Heart left ventricle (tissue), 16 donors: ENCODE measurements around the gene NCAPH2. TPM values are rescaled to one million over a fixed set of nuclear protein-coding genes. Genes with fewer than 3 reads are reported as not detected.

Source experiments
- ATAC-seq, 4 donors: fragments of 200-7000 bp; cut with Tn5 transposase; one replicate each; pipeline ENCODE4 v1.9.1; 2020 to 2022; ENCODE audit warnings: moderate library complexity in 4 of 4, mild to moderate bottlenecking in 3 of 4, moderate number of reproducible peaks in 1 of 4
- DNase-seq, 5 donors: peaks; one replicate each; pipeline ENCODE4 v3.0.0-alpha.2; 2020
- H3K27ac ChIP-seq, 12 donors: fragments of 200-600 bp; sonication (generic) in 4 of 12; one replicate each; pipeline versions ENCODE4 v1.5.0 to v1.8.0; 2016 to 2022; ENCODE audit warnings: mild to moderate bottlenecking in 2 of 12
- H3K27me3 ChIP-seq, 9 donors: fragments of 200-600 bp; sonication (generic) in 2 of 9; one replicate each; pipeline versions ENCODE4 v1.5.1 to v1.8.0; 2016 to 2022; ENCODE audit warnings: mild to moderate bottlenecking in 3 of 9
- H3K36me3 ChIP-seq, 9 donors: fragments of 200-600 bp; sonication (generic) in 2 of 9; one replicate each; pipeline versions ENCODE4 v1.5.0 to v1.8.0; 2018 to 2022; ENCODE audit warnings: mild to moderate bottlenecking in 2 of 9
- H3K4me1 ChIP-seq, 12 donors: fragments of 200-600 bp; sonication (generic) in 4 of 12; one replicate each; pipeline versions ENCODE4 v1.5.0 to v1.8.0; 2016 to 2022; ENCODE audit warnings: mild to moderate bottlenecking in 3 of 12
- H3K4me3 ChIP-seq, 12 donors: fragments of 200-600 bp; sonication (generic) in 4 of 12; one replicate each; pipeline versions ENCODE4 v1.5.0 to v1.8.0; 2017 to 2022; ENCODE audit warnings: mild to moderate bottlenecking in 9 of 12, moderate library complexity in 4 of 12
- H3K9me3 ChIP-seq, 12 donors: fragments of 200-600 bp; sonication (generic) in 4 of 12; one replicate each; pipeline versions ENCODE4 v1.5.0 to v1.8.0; 2016 to 2022; ENCODE audit warnings: mild to moderate bottlenecking in 1 of 12
- POLR2A ChIP-seq, 2 donors: fragments of 450-650 bp; IDR thresholded peaks; one replicate each; pipeline ENCODE4 v1.6.1; 2017; ENCODE audit warnings: antibody characterized with exemption in 2 of 2, mild to moderate bottlenecking in 2 of 2, moderate library complexity in 2 of 2
- WGBS, 4 donors: extraction: QIAGEN DNeasy Blood & Tissue Kit in 2 of 4; methylation state at CpG; one replicate each; pipeline versions ENCODE4 v1.1.5 to v1.1.7; 2013 to 2018; 5-methylcytosine and 5-hydroxymethylcytosine counted together
- intact Hi-C, 10 donors: fragments of 100-400 bp; cut with DNase I; formaldehyde crosslinking; loops; one replicate each; pipeline versions ENCODE4 v1.11.1 to v1.14.2; 2022
- polyA plus RNA-seq, 2 donors: library from polyadenylated mRNA; stranded (reverse); fragments of 200-250 nt; gene quantifications; one replicate each; pipeline ENCODE4 v1.2.3, GENCODE V29; 2013
- total RNA-seq, 9 donors: library from RNA; depleted of rRNA in 2 of 9; stranded (reverse); fragments of >200 nt in 2 of 9; fragmentation: NEBNext Ultra II Directional in 3 of 9; extraction: Animal tissue kit (Norgen Biotek cat#: 25700) in 3 of 9; gene quantifications; one replicate each; pipeline versions ENCODE4 v1.1.0 to v1.2.4, GENCODE V29; 2016 to 2023
- TF ChIP-seq, protein P1 (sequence below), 12 donors: fragments of 200-600 bp; sonication (generic) in 4 of 12; IDR thresholded peaks; one replicate each; pipeline versions ENCODE4 v1.5.0 to v1.8.0; 2018 to 2022; ENCODE audit warnings: antibody characterized with exemption in 12 of 12, mild to moderate bottlenecking in 5 of 12
- donor health status: ischemic (EF 13 %, LVEDD 7.1; RV severe dilation, severe dysfunction).
- donor health status: healthy with polysubstance abuse.
- donor health status: DM: no; HTN: yes; CAD: no.
- donor health status: DM: no; HTN: no; CAD: no.
- donor health status: ischemic (EF 25% LVEDD 6.9; RV normal size, moderate dysfunction).
- donor health status: ischemic (EF 25% LVEDD 5.7; RV mildly dilated, moderate dysfunction).
- donor health status: healthy.
- donor health status: DM: yes; HTN: yes; CAD: no.
- donor health status: ischemic (EF 35%, LVEDD 5.7; RV mildly dilated, moderate dysfunction).
- donor health status: nonischemic (EF 11% LVEDD 7.7; RV severe dilation, severe dysfunction).
- donor health status: DM: yes; HTN: yes; CAD: no.
- donor health status: PGD.
- donor health status: ischemic (EF 29% LVEDD 5.4; RV normal size, mild dysfunction).
- donor health status: nonischemic (EF 23%, LVEDD 6.1; RV moderate dilation, normal function).

Gene NCAPH2
- total and polyA plus RNA-seq, 11 donors: 24.7 to 43.3 (median 28.1) TPM

DNA sequence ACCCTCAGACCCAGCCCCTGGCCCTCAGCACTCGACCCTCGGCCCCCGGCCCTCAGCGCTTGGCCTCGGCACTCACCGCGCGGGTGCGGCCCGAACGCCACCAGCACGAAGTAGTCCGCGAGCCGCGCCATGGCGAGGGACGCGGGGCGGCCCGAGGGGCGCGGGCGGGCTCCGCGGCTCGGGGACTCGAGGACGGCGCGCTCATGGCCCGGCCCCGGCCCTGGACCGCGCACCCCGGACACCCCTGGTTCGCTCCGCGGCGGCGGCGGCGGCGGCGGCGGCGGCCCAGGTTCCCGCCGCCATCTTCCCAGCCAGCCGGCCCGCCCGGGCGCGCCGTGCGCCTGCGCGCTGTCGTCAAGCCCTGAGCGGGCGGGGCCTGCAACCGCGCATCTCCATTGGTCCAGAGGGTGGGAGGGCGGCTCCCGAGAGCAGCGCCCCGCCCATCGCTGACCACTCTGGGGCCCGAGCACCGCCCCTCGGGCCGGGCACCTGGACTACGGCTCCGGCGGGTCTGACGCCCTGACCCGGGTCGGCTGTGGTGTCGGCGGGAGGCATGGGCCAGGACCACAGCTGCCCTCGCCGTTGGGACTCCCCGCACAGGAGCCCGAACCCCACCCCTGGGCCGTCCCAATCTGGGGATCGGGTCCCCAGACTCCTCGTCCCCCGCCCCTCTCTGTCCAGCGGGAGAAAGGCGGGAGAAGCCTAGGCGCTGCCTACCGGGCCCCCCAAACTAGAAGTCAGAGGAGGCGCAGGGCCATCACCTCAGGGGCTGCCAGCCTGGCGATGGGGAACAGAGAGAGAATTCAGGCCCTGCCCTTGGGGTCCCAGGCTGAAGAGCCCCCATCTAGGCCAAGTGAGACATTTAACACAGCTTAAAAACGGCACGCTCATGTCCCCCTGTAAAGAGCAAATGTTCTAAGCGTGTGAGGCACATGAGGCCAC is 33.0 kb upstream of the NCAPH2 start, which contains the start of gene SBF1:
SBF1 (minus strand) TSS at position 326 of the 942 bp plus-strand sequence; CDS start at position 131, 195 bp downstream.
- 1 to 10% (median 2%) methylated on average over 13 to 97 of the region's 97 CpGs for WGBS, 4 donors
- H3K4me1 ChIP-seq: peaks cover 0 to 48% (median 45%) of the 10 kb centered on the region in 12 donors

DNA sequence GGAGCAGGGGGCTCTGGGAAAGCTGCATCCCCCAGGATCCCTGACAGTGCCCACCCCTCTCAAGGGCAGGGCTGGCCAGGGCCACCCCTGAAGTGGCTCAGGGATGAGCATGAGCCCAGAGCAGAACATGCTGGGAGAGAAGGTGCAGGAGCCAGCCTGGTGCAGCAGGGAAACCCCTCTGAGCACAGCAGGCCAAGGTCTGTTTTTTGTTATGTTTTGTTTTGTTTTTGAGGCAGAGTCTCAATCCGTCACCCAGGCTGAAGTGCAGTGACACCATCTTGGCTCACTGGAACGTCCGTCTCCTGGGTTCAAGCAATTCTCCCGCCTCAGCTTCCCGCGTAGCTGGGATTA is 32.4 kb upstream of the NCAPH2 start:
- peak overlapping the region in 11 of 12 donors; percentile 41 to 93 (median 87) for H3K4me3 ChIP-seq

More for the DNA sequence above, 33.0 kb upstream of the NCAPH2 start, which contains the start of gene SBF1:
- ATAC-seq (peak; percentile 97 to 99 (median 98)), DNase-seq (peak; percentile 93 to 97 (median 95))
- H3K27ac ChIP-seq: peak within 1 kb of the TSS in 11 of 12 donors; percentile 23 to 87 (median 71)
- no peaks in the 10 kb centered on the region for H3K9me3 ChIP-seq
- peak; percentile 54 to 85 for TF ChIP-seq POLR2A (IDR thresholded peaks at IDR 0.05)
- TF ChIP-seq, protein P1, sequence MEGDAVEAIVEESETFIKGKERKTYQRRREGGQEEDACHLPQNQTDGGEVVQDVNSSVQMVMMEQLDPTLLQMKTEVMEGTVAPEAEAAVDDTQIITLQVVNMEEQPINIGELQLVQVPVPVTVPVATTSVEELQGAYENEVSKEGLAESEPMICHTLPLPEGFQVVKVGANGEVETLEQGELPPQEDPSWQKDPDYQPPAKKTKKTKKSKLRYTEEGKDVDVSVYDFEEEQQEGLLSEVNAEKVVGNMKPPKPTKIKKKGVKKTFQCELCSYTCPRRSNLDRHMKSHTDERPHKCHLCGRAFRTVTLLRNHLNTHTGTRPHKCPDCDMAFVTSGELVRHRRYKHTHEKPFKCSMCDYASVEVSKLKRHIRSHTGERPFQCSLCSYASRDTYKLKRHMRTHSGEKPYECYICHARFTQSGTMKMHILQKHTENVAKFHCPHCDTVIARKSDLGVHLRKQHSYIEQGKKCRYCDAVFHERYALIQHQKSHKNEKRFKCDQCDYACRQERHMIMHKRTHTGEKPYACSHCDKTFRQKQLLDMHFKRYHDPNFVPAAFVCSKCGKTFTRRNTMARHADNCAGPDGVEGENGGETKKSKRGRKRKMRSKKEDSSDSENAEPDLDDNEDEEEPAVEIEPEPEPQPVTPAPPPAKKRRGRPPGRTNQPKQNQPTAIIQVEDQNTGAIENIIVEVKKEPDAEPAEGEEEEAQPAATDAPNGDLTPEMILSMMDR (IDR thresholded peaks at IDR 0.05): no peak
- H3K4me3 ChIP-seq: peak within 1 kb of the TSS; percentile 78 to 93 (median 87)
- intact Hi-C loops: loop anchor here in 1 of 10 donors (2.0 kb wide), 1 partner anchor 32 kb away; the partner anchor contains the start of gene LMF2
- peaks cover 0 to 11% (median 3%) of the 10 kb centered on the region in 9 donors for H3K27me3 ChIP-seq
- no peaks in the 10 kb centered on the region for H3K36me3 ChIP-seq

DNA sequence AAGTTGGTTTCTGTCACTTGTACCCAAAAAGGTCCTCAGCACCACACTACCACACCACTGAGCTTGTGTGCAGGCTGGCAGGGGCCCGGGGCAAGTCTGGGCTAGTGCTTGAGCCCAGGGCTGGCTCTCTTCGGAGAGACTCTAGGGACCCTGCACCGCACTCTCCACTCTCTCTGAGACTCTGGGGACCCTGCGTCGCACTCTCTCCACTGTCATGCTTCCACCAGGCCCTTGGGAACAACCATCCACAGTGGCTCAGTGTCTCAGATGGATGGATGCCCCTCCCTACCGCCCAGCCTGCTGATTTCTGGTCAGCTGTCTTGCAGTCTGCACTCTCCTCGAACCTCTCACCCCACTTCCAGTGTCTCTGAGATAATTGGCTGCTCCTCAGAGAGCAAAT is 31.2 kb upstream of the NCAPH2 start:
- H3K27me3 ChIP-seq: peaks cover 11 to 30% (median 20%) of the 10 kb centered on the region in 9 donors
- TF ChIP-seq, protein P1 (IDR thresholded peaks at IDR 0.05): no peak
- TF ChIP-seq POLR2A (IDR thresholded peaks at IDR 0.05): no peak
- H3K4me1 ChIP-seq: peaks cover 0 to 40% (median 29%) of the 10 kb centered on the region in 12 donors
- H3K9me3 ChIP-seq: no peaks in the 10 kb centered on the region
- no peak overlapping the region for H3K27ac ChIP-seq
- WGBS, 4 donors: 71 to 85% (median 73%) methylated on average over 7 of the region's 7 CpGs
- no peak overlapping the region for H3K4me3 ChIP-seq
- H3K36me3 ChIP-seq: no peaks in the 10 kb centered on the region
- DNase-seq (no peak), ATAC-seq (no peak)
- intact Hi-C loops: no loop called here

More for the DNA sequence above, 32.4 kb upstream of the NCAPH2 start:
- no peak for DNase-seq
- no peak for ATAC-seq
- H3K27ac ChIP-seq: peak overlapping the region in 3 of 12 donors; percentile 83 to 87 (median 85)
- peaks cover 0 to 18% (median 9%) of the 10 kb centered on the region in 9 donors for H3K27me3 ChIP-seq
- peaks cover 0 to 42% (median 39%) of the 10 kb centered on the region in 12 donors for H3K4me1 ChIP-seq
- intact Hi-C loops: loop anchor here in 1 of 10 donors (2.0 kb wide), 1 partner anchor 31 kb away; the partner anchor contains the start of gene LMF2
- H3K9me3 ChIP-seq: no peaks in the 10 kb centered on the region
- 89 to 96% (median 94%) methylated on average over 6 of the region's 6 CpGs for WGBS, 4 donors
- H3K36me3 ChIP-seq: no peaks in the 10 kb centered on the region
- TF ChIP-seq, protein P1 (IDR thresholded peaks at IDR 0.05): no peak
- TF ChIP-seq POLR2A (IDR thresholded peaks at IDR 0.05): no peak

DNA sequence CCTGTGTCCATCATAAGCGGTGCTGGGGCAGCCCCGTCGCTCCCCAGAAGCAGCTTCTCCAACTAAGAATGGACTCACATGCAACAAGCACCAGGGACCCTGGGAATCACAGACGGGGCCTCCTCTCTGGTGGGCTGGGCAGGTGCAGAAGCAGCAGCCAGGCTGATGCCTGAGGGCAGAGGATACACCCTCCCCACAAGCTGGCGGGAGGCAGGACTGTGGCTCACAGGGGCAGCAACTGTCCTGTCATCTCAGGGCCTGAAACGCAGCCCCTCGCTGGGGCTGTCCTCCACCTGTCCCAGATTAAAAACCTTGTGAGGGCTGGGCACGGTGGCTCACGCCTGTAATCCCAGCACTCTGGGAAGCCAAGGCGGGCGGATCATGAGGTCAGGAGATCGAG is 30.1 kb upstream of the NCAPH2 start:
- ATAC-seq (no peak), DNase-seq (no peak)
- Histone ChIP-seq H3K4me1 (peaks cover 0 to 36% (median 21%) of the 10 kb centered on the region in 12 donors), H3K27ac (no peak overlapping the region), H3K9me3 (no peaks in the 10 kb centered on the region), H3K36me3 (no peaks in the 10 kb centered on the region), H3K4me3 (no peak overlapping the region), H3K27me3 (peaks cover 21 to 41% (median 30%) of the 10 kb centered on the region in 9 donors)
- 84 to 93% (median 90%) methylated on average over 12 of the region's 12 CpGs for WGBS, 4 donors
- intact Hi-C loops: no loop called here
- TF ChIP-seq, protein P1 (IDR thresholded peaks at IDR 0.05): no peak
- no peak for TF ChIP-seq POLR2A (IDR thresholded peaks at IDR 0.05)
